H1 (cell line): ENCODE results near the gene PSMD3. TPM values are rescaled to one million over a fixed set of nuclear protein-coding genes. Genes with fewer than 3 reads are reported as not detected.

ENCODE experiments used
- CTCF ChIA-PET: fragments of 300-600 bp; sonication (Branson Sonifier 250); formaldehyde crosslinking; loops from one replicate; lab custom pipeline; 2021; ENCODE audit not compliant: partially characterized antibody; lab: Charles Lee
- POLR2A ChIA-PET: fragments of 300-600 bp; sonication (Branson Sonifier 250); formaldehyde crosslinking; loops from one replicate; lab custom pipeline; 2021; ENCODE audit warnings: inconsistent platforms; ENCODE audit not compliant: partially characterized antibody; lab: Charles Lee
- DNase-seq, 2 experiments: peaks; one replicate each; pipeline versions ENCODE4 v3.0.0 to v3.0.0-alpha.2; 2010 to 2022; ENCODE audit warnings: low spot score in 2 of 2, low read depth in 1 of 2, mixed read lengths in 1 of 2
- FAIRE-seq: peaks from 2 replicates; lab custom pipeline; 2011; peaks lifted over from hg19 to GRCh38; lab: Jason Lieb, UNC
- H2AFZ ChIP-seq: 2 replicates; pipeline ENCODE4 v1.8.1; 2012; ENCODE audit warnings: low read length, inconsistent platforms
- H2AK5ac ChIP-seq: 2 replicates; pipeline ENCODE4 v1.6.1; 2013; ENCODE audit warnings: low read depth, low read length
- H2BK120ac ChIP-seq: replicated peaks from 2 replicates; pipeline ENCODE3; 2013; ENCODE audit warnings: low read depth, low read length, inconsistent platforms
- H2BK12ac ChIP-seq: 2 replicates; pipeline ENCODE4 v1.6.1; 2013; ENCODE audit warnings: low read depth, low read length
- H2BK15ac ChIP-seq: 2 replicates; pipeline ENCODE4 v1.6.1; 2013; ENCODE audit warnings: low read length
- H2BK20ac ChIP-seq: 2 replicates; pipeline ENCODE4 v1.6.1; 2013; ENCODE audit warnings: low read length
- H2BK5ac ChIP-seq: 2 replicates; pipeline ENCODE4 v1.6.1; 2013; ENCODE audit warnings: low read depth, low read length
- H3K14ac ChIP-seq: 2 replicates; pipeline ENCODE4 v1.6.1; 2013; ENCODE audit warnings: inconsistent platforms; ENCODE audit not compliant: insufficient read length
- H3K18ac ChIP-seq: 2 replicates; pipeline ENCODE4 v1.6.1; 2013; ENCODE audit warnings: low read length; ENCODE audit errors: extremely low read depth
- H3K23ac ChIP-seq: 2 replicates; pipeline ENCODE4 v1.6.1; 2013; ENCODE audit warnings: inconsistent platforms; ENCODE audit not compliant: insufficient read length
- H3K23me2 ChIP-seq: 2 replicates; pipeline ENCODE4 v1.6.1; 2013; ENCODE audit warnings: low read depth, low read length
- H3K27ac ChIP-seq: 2 replicates; pipeline ENCODE4 v1.6.1; 2011; ENCODE audit warnings: low read depth, low read length, inconsistent platforms
- H3K27me3 ChIP-seq, 4 experiments: replicated peaks in 1 of 4; 1 replicate in 1 of 4; 2 replicates in 3 of 4; pipeline versions ENCODE4 v1.6.1 to v1.8.1; 2011 to 2013; ENCODE audit warnings: low read length in 3 of 4, mild to moderate bottlenecking in 3 of 4, inconsistent platforms in 2 of 4, mixed read lengths in 2 of 4, moderate library complexity in 1 of 4; ENCODE audit not compliant: control insufficient read depth in 3 of 4, insufficient read depth in 3 of 4; ENCODE audit errors: extremely low read depth in 1 of 4
- H3K36me3 ChIP-seq, 4 experiments: 2 replicates each; pipeline versions ENCODE4 v1.6.1 to v1.8.1; 2011 to 2013; ENCODE audit warnings: mild to moderate bottlenecking in 4 of 4, low read length in 3 of 4, moderate library complexity in 2 of 4, control low read depth in 1 of 4, inconsistent platforms in 1 of 4; ENCODE audit not compliant: insufficient read depth in 4 of 4, control insufficient read depth in 2 of 4
- H3K4ac ChIP-seq: replicated peaks from 2 replicates; pipeline ENCODE3; 2013; ENCODE audit warnings: low read length, low read depth, mixed read lengths, inconsistent platforms; ENCODE audit not compliant: insufficient read length
- H3K4me1 ChIP-seq, 4 experiments: replicated peaks in 1 of 4; 1 replicate in 1 of 4; 2 replicates in 3 of 4; pipeline versions ENCODE4 v1.6.1 to v1.8.1; 2011 to 2013; ENCODE audit warnings: low read length in 3 of 4, inconsistent platforms in 2 of 4, mixed read lengths in 1 of 4; ENCODE audit not compliant: insufficient read depth in 4 of 4, control insufficient read depth in 3 of 4
- H3K4me2 ChIP-seq, 2 experiments: 2 replicates each; pipeline versions ENCODE4 v1.6.1 to v1.8.1; 2011 to 2013; ENCODE audit warnings: low read depth in 2 of 2, low read length in 2 of 2, control low read depth in 1 of 2, inconsistent platforms in 1 of 2, mild to moderate bottlenecking in 1 of 2; ENCODE audit not compliant: insufficient read depth in 1 of 2
- H3K4me3 ChIP-seq, 4 experiments: fragments of 200-600, 300-600 bp in 1 of 4; sonication (generic), shearing (Covaris generic), sonication (Bioruptor Twin) in 1 of 4; 2 replicates each; pipeline versions ENCODE4 v1.5.1 to v1.8.1; 2011 to 2016; ENCODE audit warnings: low read length in 4 of 4, low read depth in 3 of 4, control low read depth in 2 of 4, inconsistent platforms in 2 of 4, mild to moderate bottlenecking in 2 of 4, mixed read lengths in 1 of 4, moderate library complexity in 1 of 4; ENCODE audit not compliant: insufficient read depth in 2 of 4; ENCODE audit errors: extremely low read depth in 1 of 4
- H3K56ac ChIP-seq: replicated peaks from 2 replicates; pipeline ENCODE3; 2013; ENCODE audit warnings: low read depth, mild to moderate bottlenecking, mixed read lengths, low read length, inconsistent platforms; ENCODE audit not compliant: insufficient read length
- H3K79me1 ChIP-seq: 2 replicates; pipeline ENCODE4 v1.6.1; 2013; ENCODE audit warnings: low read depth, low read length, control low read depth
- H3K79me2 ChIP-seq, 2 experiments: 2 replicates each; pipeline versions ENCODE4 v1.6.1 to v1.8.1; 2012 to 2013; ENCODE audit warnings: low read length in 2 of 2, mild to moderate bottlenecking in 2 of 2, inconsistent platforms in 1 of 2; ENCODE audit not compliant: insufficient read depth in 2 of 2, control insufficient read depth in 1 of 2
- H3K9ac ChIP-seq, 4 experiments: replicated peaks in 1 of 4; 1 replicate in 1 of 4; 2 replicates in 3 of 4; pipeline versions ENCODE4 v1.6.1 to v1.8.1; 2011 to 2013; ENCODE audit warnings: low read depth in 3 of 4, low read length in 3 of 4, control low read depth in 2 of 4, mild to moderate bottlenecking in 2 of 4, moderate library complexity in 2 of 4, inconsistent platforms in 1 of 4; ENCODE audit errors: extremely low read depth in 1 of 4
- H3K9me3 ChIP-seq, 2 experiments: 2 replicates each; pipeline versions ENCODE4 v1.6.1 to v1.8.1; 2012 to 2013; ENCODE audit warnings: mild to moderate bottlenecking in 2 of 2, moderate library complexity in 2 of 2, control low read depth in 1 of 2, inconsistent platforms in 1 of 2, low read depth in 1 of 2, low read length in 1 of 2, mixed read lengths in 1 of 2; ENCODE audit not compliant: insufficient read depth in 2 of 2
- H4K20me1 ChIP-seq, 2 experiments: replicated peaks in 1 of 2; 2 replicates each; pipeline versions ENCODE3 to v1.8.1; 2011 to 2013; ENCODE audit warnings: inconsistent platforms in 2 of 2, low read length in 2 of 2, mild to moderate bottlenecking in 1 of 2; ENCODE audit not compliant: insufficient read depth in 2 of 2, control insufficient read depth in 1 of 2
- H4K5ac ChIP-seq: 2 replicates; pipeline ENCODE4 v1.6.1; 2013; ENCODE audit warnings: low read length, low read depth, mixed read lengths, inconsistent platforms; ENCODE audit not compliant: insufficient read length
- H4K8ac ChIP-seq: 2 replicates; pipeline ENCODE4 v1.8.0; 2013; ENCODE audit warnings: mild to moderate bottlenecking, moderate library complexity, low read length, inconsistent platforms; ENCODE audit not compliant: insufficient read depth; ENCODE audit errors: extremely low read depth
- H4K91ac ChIP-seq: replicated peaks from 2 replicates; pipeline ENCODE3; 2013; ENCODE audit warnings: low read length, mixed read lengths, inconsistent platforms; ENCODE audit not compliant: insufficient read length
- EZH2 ChIP-seq: fragments of 200-600 bp; sonication (generic); IDR thresholded peaks from 2 replicates; pipeline ENCODE4 v1.7.1; 2012; ENCODE audit warnings: low read depth, mild to moderate bottlenecking, moderate library complexity, low read length, inconsistent platforms; ENCODE audit not compliant: severe bottlenecking
- WGBS, 2 experiments: shearing (Covaris generic) in 1 of 2; methylation state at CpG; one replicate each; pipeline versions ENCODE4 v1.1.6 to v1.1.7; 2013 to 2015; ENCODE audit warnings: low lambda C conversion rate in 2 of 2, mixed read lengths in 2 of 2, inconsistent platforms in 1 of 2, low coverage in 1 of 2, missing lambda C conversion rate in 1 of 2; ENCODE audit not compliant: insufficient replicate concordance in 2 of 2, insufficient coverage in 1 of 2, insufficient read length in 1 of 2; ENCODE audit errors: extremely low coverage in 1 of 2, missing lambda C conversion rate in 1 of 2; 5-methylcytosine and 5-hydroxymethylcytosine counted together
- polyA plus RNA-seq, 7 experiments: library from polyadenylated mRNA; depleted of rRNA in 3 of 7; stranded (reverse) in 5 of 7; unstranded in 2 of 7; fragments of >200 nt in 5 of 7; fragments of 200-250 nt in 2 of 7; gene quantifications; 1 replicate in 5 of 7; 2 replicates in 1 of 7; 4 replicates in 1 of 7; pipeline versions ENCODE4 v1.2.1 to v1.2.3, GENCODE V29; 2011 to 2013; ENCODE audit warnings: missing spikeins in 2 of 7, mixed read lengths in 2 of 7
- total RNA-seq: library from RNA; stranded (reverse); fragmentation: NEBNext Ultra II Directional; extraction: Animal tissue kit (Norgen Biotek cat#: 25700); gene quantifications from 2 replicates; pipeline ENCODE4 v1.2.1, GENCODE V29; 2021

The PSMD3 gene
- total and polyA plus RNA-seq, 2 of the 8 experiments (the other 6 are each of a cell fraction or from before 2014, with no cell fraction given): 151 to 198 TPM

DNA sequence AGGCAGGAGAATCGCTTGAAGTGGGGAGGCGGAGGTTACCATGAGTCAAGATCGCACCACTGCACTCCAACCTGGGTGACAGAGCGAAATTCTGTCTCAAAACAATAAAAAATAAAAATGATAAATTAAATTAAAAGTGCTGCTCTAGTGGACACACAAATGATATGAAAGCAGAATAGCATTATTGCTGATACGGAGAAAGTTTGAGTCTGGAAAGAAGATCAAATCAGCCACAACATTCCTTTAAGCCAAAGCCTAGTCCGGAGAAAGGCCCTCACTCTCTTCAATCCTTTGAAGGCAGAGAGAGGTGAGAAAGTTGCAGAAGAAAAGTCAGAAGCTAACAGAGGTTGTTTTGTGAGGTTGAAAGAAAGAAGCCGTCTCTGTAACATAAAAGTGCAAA is 19.6 kb downstream of the PSMD3 start:
- ChIA-PET POLR2A (interaction anchor here (0.9 to 3.0 kb wide), 5 partner anchors 10 to 139 kb away, joined by 3 to 13 read pairs (median 3); no protein-coding TSS in a partner anchor), CTCF (interaction anchor here (0.8 to 2.5 kb wide), 3 partner anchors 10 to 57 kb away, joined by 3 to 11 read pairs (median 9); no protein-coding TSS in a partner anchor)
- H4K20me1 ChIP-seq: peaks cover 0 to 4% of the 10 kb centered on the region in 2 experiments
- no peaks in the 10 kb centered on the region for H3K79me2 ChIP-seq
- H2BK20ac ChIP-seq: no peak overlapping the region
- no peak overlapping the region for H2BK5ac ChIP-seq
- no peak overlapping the region for H3K4me2 ChIP-seq
- H2AK5ac ChIP-seq: no peak overlapping the region
- TF ChIP-seq EZH2: no peak
- no peak overlapping the region for H3K14ac ChIP-seq
- H3K27ac ChIP-seq: no peak overlapping the region
- H3K9me3 ChIP-seq: no peaks in the 10 kb centered on the region
- no peaks in the 10 kb centered on the region for H3K23me2 ChIP-seq
- DNase-seq (no peak), FAIRE-seq (no peak)
- 85% methylated on average over 7 of the region's 7 CpGs; no CpG with 5 or more reads in 1 of the 2 experiments for WGBS, 2 experiments
- no peak overlapping the region for H2BK120ac ChIP-seq
- no peak overlapping the region for H4K91ac ChIP-seq
- H2AFZ ChIP-seq: no peak overlapping the region
- no peaks in the 10 kb centered on the region for H3K4me1 ChIP-seq
- no peak overlapping the region for H3K18ac ChIP-seq
- no peaks in the 10 kb centered on the region for H3K79me1 ChIP-seq
- no peak overlapping the region for H3K23ac ChIP-seq
- no peak overlapping the region for H2BK12ac ChIP-seq
- no peak overlapping the region for H3K4ac ChIP-seq
- H4K5ac ChIP-seq: no peak overlapping the region
- H4K8ac ChIP-seq: no peak overlapping the region
- H3K56ac ChIP-seq: no peak overlapping the region
- H3K36me3 ChIP-seq: peaks cover 7 to 24% (median 17%) of the 10 kb centered on the region in 4 experiments
- H3K4me3 ChIP-seq: no peak overlapping the region
- no peaks in the 10 kb centered on the region for H3K27me3 ChIP-seq
- H3K9ac ChIP-seq: no peak overlapping the region
- no peak overlapping the region for H2BK15ac ChIP-seq
